Fibroblast of lung (primary cell): Measurements from ENCODE around the gene RBFOX1. TPM values are rescaled to one million over a fixed set of nuclear protein-coding genes. Genes with fewer than 3 reads are reported as not detected.

ENCODE experiments used
- DNase-seq, 2 donors: peaks; one replicate each; pipeline versions ENCODE4 v3.0.0 to v3.0.0-alpha.2; 2010; ENCODE audit warnings: low read depth in 2 of 2
- H2AFZ ChIP-seq: 2 replicates; pipeline ENCODE4 v1.5.1; 2012; ENCODE audit warnings: low read length, control low read depth, inconsistent platforms
- H3K27ac ChIP-seq: 2 replicates; pipeline ENCODE4 v1.5.1; 2011; ENCODE audit warnings: low read length, control low read depth; ENCODE audit not compliant: insufficient read depth
- H3K27me3 ChIP-seq: 2 replicates; pipeline ENCODE4 v1.5.1; 2011; ENCODE audit warnings: mild to moderate bottlenecking, low read length; ENCODE audit not compliant: control insufficient read depth, insufficient read depth
- H3K36me3 ChIP-seq: 2 replicates; pipeline ENCODE4 v1.5.1; 2011; ENCODE audit warnings: low read length; ENCODE audit not compliant: control insufficient read depth, insufficient read depth
- H3K4me1 ChIP-seq: 2 replicates; pipeline ENCODE4 v1.5.1; 2011; ENCODE audit warnings: low read length; ENCODE audit not compliant: control insufficient read depth, insufficient read depth; ENCODE audit errors: extremely low read depth
- H3K4me2 ChIP-seq: 2 replicates; pipeline ENCODE4 v1.5.1; 2011; ENCODE audit warnings: low read length, control low read depth; ENCODE audit not compliant: insufficient read depth; ENCODE audit errors: extremely low read depth
- H3K4me3 ChIP-seq, 4 experiments: fragments of 200-600 bp in 1 of 4; sonication (generic) in 1 of 4; replicated peaks in 1 of 4; 2 replicates each; pipeline ENCODE4 v1.5.1; 2011 to 2016; ENCODE audit warnings: low read length in 4 of 4, low read depth in 3 of 4, mild to moderate bottlenecking in 3 of 4, control low read depth in 2 of 4, inconsistent platforms in 1 of 4, mixed read lengths in 1 of 4; ENCODE audit not compliant: insufficient read depth in 1 of 4; ENCODE audit errors: control extremely low read depth in 1 of 4
- H3K79me2 ChIP-seq: 2 replicates; pipeline ENCODE4 v1.5.1; 2012; ENCODE audit warnings: mild to moderate bottlenecking, low read length, inconsistent platforms; ENCODE audit not compliant: control insufficient read depth, insufficient read depth
- H3K9ac ChIP-seq: 2 replicates; pipeline ENCODE4 v1.5.1; 2011; ENCODE audit warnings: mild to moderate bottlenecking, low read length, control low read depth; ENCODE audit not compliant: insufficient read depth
- H3K9me3 ChIP-seq: 2 replicates; pipeline ENCODE4 v1.5.1; 2012; ENCODE audit warnings: low read depth, low read length; ENCODE audit not compliant: control insufficient read depth, insufficient read depth
- H4K20me1 ChIP-seq: 2 replicates; pipeline ENCODE4 v1.5.1; 2011; ENCODE audit warnings: low read length; ENCODE audit not compliant: control insufficient read depth, insufficient read depth; ENCODE audit errors: extremely low read depth
- CTCF ChIP-seq, 2 donors: IDR thresholded peaks in 1 of 2; conservative IDR thresholded peaks in 1 of 2; 1 replicate in 1 of 2; 2 replicates in 1 of 2; pipeline ENCODE4 v1.5.1; 2011 to 2012; ENCODE audit warnings: low read length in 2 of 2, control low read depth in 1 of 2, inconsistent platforms in 1 of 2, low read depth in 1 of 2, mild to moderate bottlenecking in 1 of 2
- EZH2 ChIP-seq: IDR thresholded peaks from 2 replicates; pipeline ENCODE4 v1.5.1; 2012; ENCODE audit warnings: low read length, control low read depth, mild to moderate bottlenecking; ENCODE audit errors: missing control alignments
- polyA plus RNA-seq, 2 donors: library from polyadenylated mRNA; depleted of rRNA in 1 of 2; stranded (reverse) in 1 of 2; unstranded in 1 of 2; fragments of >200 nt; gene quantifications; 2 replicates each; pipeline ENCODE4 v1.2.1, GENCODE V29; 2011 to 2012; ENCODE audit warnings: missing spikeins in 1 of 2
- total RNA-seq: library from RNA; depleted of rRNA; stranded (reverse); fragments of >200 nt; gene quantifications from 2 replicates; pipeline ENCODE4 v1.2.1, GENCODE V29; 2014

The RBFOX1 gene
- total and polyA plus RNA-seq, 2 donors (not counting 1 experiment from before 2014, with no cell fraction given): not detected

GRCh38 chr16:7366993-7367880 lies 34.6 kb downstream of the RBFOX1 start:
- no peak for DNase-seq
- Histone ChIP-seq H3K9me3 (no peaks in the 10 kb centered on the region), H4K20me1 (no peaks in the 10 kb centered on the region), H3K4me3 (no peak overlapping the region), H3K79me2 (no peaks in the 10 kb centered on the region), H3K27ac (no peak overlapping the region), H2AFZ (no peak overlapping the region), H3K27me3 (no peaks in the 10 kb centered on the region), H3K9ac (no peak overlapping the region), H3K36me3 (no peaks in the 10 kb centered on the region), H3K4me2 (no peak overlapping the region), H3K4me1 (no peaks in the 10 kb centered on the region)
- TF ChIP-seq CTCF (conservative IDR thresholded peaks at IDR 0.05 in 1 of 2, IDR thresholded peaks at IDR 0.05 in 1 of 2; ENCODE audit: low read depth in 1 of 2, low read length in 2 of 2) (no peak), EZH2 (no peak)

- Histone ChIP-seq H3K4me2 (no peak overlapping the region), H3K9ac (no peak overlapping the region), H3K9me3 (no peaks in the 10 kb centered on the region), H3K27me3 (no peaks in the 10 kb centered on the region), H3K36me3 (no peaks in the 10 kb centered on the region), H3K4me1 (no peaks in the 10 kb centered on the region), H3K79me2 (no peaks in the 10 kb centered on the region), H3K27ac (no peak overlapping the region), H4K20me1 (no peaks in the 10 kb centered on the region), H3K4me3 (no peak overlapping the region), H2AFZ (no peak overlapping the region)
- TF ChIP-seq EZH2 (no peak), CTCF (conservative IDR thresholded peaks at IDR 0.05 in 1 of 2, IDR thresholded peaks at IDR 0.05 in 1 of 2; ENCODE audit: low read depth in 1 of 2, low read length in 2 of 2) (no peak)
- DNase-seq: no peak
Observed at GRCh38 chr16:7369204-7369603, 36.6 kb downstream of the RBFOX1 start.

- DNase-seq: no peak
- Histone ChIP-seq H3K4me1 (no peaks in the 10 kb centered on the region), H3K27ac (no peak overlapping the region), H4K20me1 (no peaks in the 10 kb centered on the region), H3K4me2 (no peak overlapping the region), H3K9ac (no peak overlapping the region), H3K4me3 (no peak overlapping the region), H3K79me2 (no peaks in the 10 kb centered on the region), H2AFZ (no peak overlapping the region), H3K9me3 (no peaks in the 10 kb centered on the region), H3K27me3 (no peaks in the 10 kb centered on the region), H3K36me3 (no peaks in the 10 kb centered on the region)
- no peak for TF ChIP-seq CTCF (conservative IDR thresholded peaks at IDR 0.05 in 1 of 2, IDR thresholded peaks at IDR 0.05 in 1 of 2; ENCODE audit: low read depth in 1 of 2, low read length in 2 of 2)
- no peak for TF ChIP-seq EZH2
Observed at GRCh38 chr16:7372095-7372494, 39.5 kb downstream of the RBFOX1 start.
